H54 (cell line): ENCODE data around the gene VPS72.

Experiments
- DNase-seq: peaks from one replicate; pipeline ENCODE4 v3.0.0; 2011; ENCODE audit warnings: low spot score, mixed read lengths; ENCODE audit not compliant: insufficient read length
- FAIRE-seq: peaks from 3 replicates; lab custom pipeline; 2011; peaks lifted over from hg19 to GRCh38; lab: Jason Lieb, UNC
- POLR2A ChIP-seq: IDR thresholded peaks from 2 replicates; pipeline ENCODE4 v1.6.1; 2011; ENCODE audit warnings: low read depth, mild to moderate bottlenecking, low read length

Gene VPS72

DNA sequence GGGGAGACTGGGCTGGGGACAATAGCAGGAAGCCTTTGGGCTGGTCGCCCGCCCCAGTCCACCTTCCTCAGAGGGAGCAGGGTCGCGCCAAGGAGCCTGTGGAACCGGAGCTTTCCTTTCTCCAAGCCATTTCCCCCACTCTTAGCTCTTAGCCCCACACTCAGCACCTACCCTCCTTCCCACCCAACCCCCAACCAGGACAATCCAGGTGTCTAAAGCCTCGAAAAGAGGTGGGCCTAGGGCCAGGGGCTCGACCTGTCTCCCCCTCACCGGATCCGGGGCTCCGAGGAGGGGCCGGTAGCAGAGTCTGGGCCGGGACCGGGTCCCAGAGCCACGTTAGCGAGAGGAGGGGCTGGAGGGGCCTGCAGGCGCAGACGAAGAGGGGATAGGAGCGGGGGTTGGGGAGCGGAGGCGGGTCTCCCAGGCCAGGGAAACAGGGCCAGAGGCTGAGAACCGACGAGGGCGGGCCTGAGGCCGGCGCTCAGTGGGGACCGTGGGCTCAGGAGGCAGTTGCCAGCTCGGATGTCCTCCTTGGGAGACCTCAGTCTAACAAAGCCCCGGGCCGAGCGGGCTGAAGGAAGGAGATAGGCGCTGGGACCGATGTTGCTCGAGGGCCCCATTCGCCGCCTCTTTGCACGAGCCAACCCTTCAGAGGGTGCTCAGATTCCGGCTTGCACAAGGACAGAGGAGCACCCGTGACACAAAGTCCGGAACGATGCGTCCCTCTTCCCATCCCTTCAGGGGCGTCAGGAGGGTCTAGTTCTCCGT, 44.5 kb downstream of the VPS72 start:
- no peak for TF ChIP-seq POLR2A
- FAIRE-seq: no peak
- DNase-seq: no peak

DNA sequence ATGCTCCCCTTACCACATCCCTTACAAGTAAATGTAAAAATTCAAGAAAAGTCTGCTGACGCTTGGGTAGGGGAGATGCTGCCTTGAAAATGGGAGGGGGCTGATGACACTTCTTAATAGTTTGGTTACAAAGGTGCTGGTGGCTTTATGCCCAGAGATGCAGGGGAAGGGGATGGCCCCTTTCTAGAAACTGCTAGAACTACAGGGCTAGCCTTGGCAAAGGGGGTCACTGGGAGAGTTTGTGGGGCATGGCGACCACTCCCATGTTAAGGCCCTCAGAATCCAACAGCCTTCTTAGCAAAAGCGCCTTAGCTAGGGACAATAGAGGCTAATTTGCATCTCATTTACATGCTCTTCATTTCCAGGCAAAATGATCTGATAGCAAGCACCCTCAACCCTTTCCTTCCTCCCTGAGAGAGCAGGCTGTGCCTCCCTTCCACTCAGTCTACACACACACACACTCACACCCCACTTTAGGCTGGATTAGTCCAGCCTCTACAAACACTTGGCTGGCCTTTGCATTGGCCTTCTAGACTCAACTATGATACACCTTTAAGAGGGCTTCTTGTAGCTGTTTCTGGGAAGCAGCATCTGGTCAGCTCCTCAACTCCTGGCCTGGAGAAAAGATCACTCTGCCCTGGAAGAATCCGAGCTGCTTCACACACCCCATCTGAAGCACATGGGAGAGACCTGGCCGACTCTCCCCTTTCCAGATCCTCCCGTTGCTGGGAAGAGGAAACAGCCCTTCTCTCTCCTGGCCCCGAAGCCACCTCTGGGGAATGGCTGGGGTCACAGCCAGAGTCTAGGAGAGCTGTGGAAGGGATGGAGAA, 45.3 kb downstream of the VPS72 start:
- DNase-seq (no peak), FAIRE-seq (no peak)
- no peak for TF ChIP-seq POLR2A

DNA sequence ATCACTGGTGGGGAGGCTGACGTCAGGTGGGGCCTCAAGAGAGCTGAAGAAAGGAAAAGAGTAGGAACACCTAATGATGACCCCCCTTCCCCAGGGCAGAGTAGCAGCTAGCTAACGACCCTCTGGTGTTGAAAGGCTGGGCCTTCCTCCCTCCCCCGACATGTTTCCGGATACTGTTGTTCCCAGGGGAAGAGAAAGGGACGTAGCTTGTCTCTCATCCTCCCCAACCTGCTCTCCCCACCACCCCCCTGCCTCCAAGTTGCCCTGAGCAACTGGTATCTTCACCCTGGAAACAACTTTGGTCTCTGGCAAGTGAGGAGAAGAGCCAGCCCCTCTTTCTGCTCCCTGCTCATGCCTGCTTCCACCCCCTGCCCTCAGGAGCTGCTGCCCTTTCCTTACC, 46.0 kb downstream of the VPS72 start:
- no peak for TF ChIP-seq POLR2A
- DNase-seq: no peak
- FAIRE-seq: no peak

DNA sequence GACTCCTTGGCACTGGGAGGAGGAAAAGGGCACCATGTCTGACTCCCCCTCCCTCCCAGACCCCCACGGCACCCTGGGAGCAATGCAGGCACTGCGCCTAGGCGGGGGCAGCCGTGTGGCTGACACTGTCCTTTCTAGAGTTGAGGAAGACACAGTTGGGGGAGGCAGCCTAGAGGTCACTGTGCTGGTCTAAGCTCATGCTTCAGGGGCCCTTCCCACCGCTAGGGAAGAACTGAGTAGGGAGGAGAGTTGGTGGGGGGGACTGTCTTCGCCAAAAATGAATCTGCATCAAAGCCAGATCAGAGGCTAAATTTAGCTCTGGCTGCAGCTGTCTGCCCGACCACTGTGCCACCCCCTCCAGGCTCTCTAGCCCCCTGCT, 47.0 kb downstream of the VPS72 start:
- no peak for FAIRE-seq
- no peak for DNase-seq
- no peak for TF ChIP-seq POLR2A

DNA sequence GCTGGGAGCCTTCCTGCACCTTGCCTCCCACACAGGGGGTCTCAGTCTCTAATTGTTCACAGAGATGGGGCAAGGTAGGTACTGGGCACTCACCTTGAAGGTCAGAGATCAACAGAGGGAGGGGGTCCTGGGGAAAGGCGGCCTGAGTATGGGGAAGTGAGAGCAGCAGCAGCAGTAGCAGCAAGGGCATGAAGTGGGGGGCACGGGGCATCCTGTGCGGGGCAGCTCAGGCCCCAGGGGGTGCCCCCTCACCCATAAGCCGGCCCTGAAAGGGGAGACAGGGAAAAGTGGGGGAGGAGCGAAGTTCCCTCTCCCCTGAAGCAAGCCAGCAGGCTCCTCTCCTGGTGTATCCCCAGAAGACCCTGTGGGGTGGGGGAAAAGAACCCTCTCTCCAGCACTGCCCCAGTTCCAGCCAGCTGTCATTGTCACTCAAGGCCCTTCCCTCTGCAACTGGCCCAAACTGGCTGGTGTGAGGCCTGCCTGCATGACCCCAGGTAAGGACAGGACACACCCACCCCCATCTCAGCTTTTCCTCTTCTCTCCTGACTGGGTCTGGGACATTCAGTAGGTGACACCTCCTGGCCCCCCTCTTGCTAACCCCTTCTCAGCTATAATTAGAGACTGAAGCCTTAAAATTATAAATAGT, 47.5 kb downstream of the VPS72 start:
- FAIRE-seq (no peak), DNase-seq (no peak)
- no peak for TF ChIP-seq POLR2A

DNA sequence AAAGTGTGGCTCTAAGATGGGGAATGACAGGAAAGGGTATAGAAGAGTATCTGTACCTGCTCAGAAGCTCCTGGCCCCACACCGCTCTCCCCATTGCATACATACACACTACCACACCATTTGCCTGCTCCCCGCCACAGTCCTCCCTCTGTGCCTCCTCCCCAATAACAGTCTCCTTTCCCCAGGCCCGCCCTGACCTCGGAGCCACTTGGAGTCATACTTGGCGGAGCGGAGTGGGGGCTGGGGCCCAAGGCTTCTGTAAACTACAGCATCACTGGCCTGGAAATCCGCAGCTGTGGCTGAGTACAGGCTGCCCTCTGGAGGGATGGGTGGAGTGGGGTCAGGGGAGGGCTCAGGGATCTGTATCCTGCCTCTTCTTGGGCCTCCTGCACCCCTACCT, 52.2 kb downstream of the VPS72 start:
- FAIRE-seq (no peak), DNase-seq (no peak)
- no peak for TF ChIP-seq POLR2A

DNA sequence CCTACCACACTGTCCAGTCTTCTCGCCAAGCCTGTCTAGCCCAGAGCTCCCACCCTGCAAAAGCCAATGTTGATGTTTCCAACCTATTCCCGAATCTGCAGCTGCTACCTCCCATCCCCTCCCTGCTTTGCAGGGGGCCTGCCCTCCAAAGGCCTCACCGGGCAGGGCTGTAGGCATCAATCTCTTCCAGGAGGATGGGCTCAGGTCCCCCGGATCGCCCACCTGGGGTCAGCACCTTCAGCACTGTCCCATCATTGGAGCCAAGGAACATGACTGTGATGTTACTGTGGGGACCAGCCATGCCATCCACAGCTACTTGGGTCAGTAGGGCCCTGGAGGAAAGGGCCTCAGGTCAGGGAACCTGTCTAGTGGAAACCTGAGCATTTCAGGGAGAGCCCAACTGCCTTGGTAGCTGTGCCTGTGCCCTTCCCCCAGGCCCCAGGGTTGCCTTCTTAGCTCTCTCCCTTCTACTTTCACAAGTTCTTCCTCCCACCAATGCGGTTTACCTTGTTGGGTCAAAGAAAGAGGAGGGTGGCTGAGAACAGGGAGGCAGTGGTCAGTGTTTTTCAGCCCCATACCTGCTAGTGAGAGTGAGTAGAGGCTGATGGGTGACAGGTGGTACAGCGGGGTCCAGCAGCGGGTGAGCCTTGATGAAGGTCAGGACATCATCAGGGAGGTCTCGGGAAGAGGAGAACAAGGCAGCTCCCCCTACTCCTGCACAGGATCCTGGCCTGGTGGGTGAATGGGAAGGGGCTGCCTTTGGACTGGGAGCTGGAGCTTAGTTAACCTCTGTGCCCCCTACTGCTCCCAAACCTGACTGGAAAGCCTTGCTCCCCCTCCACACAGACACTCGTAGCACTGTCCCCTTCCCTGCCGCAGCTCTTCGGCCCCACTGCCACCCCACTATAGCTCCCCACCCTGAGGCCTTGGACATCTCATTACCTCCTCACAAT, 54.3 kb downstream of the VPS72 start:
- no peak for FAIRE-seq
- TF ChIP-seq POLR2A: no peak
- no peak for DNase-seq

DNA sequence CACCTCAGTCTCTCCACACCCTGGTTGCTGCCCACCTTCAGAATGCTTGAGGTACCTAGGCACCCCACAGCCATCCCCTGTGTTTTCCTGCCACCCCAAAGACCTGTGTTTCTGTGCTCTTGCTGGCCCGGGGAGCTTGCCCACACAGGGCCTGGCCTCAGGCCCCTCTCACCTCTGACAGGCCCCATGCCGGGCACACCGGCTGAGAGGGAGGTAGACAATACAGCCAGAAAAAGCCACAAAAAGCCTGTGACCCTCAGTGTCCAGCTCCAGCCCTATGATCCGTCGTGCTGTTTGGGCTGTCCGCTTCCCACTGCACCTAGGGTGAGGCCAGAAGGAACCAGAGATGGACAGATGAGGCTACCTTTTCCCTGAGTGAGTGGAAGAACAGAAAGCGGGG, 55.0 kb downstream of the VPS72 start:
- FAIRE-seq (no peak), DNase-seq (no peak)
- TF ChIP-seq POLR2A: no peak

DNA sequence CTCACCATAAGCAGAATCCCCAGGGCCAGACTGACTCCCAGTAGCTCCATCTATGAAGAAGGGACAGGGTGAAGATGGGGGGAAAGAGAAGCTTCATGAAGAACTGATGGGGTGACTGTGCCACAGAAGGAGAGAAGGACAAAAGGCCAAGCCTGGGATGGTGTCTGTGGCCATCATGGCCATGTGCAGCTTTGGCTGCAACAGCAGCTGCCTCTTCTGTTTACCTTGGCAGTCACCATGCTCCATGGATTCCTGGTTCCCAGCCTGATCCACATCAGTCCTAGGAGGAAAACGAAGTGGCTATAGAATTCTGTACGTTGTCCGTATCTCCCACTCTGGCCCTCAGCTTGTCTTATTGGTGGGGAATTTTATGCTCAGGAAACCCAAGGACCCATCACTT, 55.6 kb downstream of the VPS72 start:
- FAIRE-seq: no peak
- no peak for DNase-seq
- no peak for TF ChIP-seq POLR2A

DNA sequence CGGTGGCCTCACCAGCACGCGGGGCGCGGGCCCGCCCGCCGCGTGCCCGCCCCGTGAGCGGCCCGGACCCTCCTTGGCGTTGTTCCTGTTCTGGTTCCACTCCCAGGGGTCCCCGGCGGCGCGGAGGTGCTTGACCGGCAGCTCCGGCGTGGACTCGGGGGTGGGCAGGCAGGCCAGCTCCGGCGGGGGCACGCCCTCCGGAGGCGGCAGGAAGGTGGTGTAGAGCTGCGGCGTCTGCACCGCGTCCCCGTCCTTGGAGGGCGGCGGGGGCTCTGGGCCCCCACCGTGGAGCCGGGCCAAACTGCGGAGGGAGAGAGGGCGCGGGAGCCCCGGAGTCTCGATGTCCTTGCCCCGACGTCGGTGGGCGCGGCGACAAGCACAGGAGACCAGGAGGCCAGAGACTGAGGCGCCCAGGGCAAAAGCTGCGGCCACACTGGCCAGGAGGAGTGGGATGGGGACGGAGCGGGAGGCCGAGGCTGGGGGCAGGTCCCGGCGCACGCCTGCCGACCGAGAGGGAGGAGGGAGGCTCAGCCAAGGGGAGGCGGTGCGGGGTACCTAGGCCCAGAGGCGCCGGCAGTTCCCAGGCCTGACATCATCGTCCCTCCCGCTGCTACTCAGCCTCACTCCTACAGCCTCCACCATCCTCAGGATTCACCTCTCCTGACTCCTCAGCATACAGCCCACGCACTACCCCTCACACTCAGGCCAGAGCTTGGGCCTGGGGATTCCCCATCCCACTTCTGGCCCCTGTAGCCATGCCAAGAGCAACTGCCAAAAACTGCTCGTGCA, 56.8 kb downstream of the VPS72 start:
- FAIRE-seq: no peak
- TF ChIP-seq POLR2A: no peak
- DNase-seq: no peak

DNA sequence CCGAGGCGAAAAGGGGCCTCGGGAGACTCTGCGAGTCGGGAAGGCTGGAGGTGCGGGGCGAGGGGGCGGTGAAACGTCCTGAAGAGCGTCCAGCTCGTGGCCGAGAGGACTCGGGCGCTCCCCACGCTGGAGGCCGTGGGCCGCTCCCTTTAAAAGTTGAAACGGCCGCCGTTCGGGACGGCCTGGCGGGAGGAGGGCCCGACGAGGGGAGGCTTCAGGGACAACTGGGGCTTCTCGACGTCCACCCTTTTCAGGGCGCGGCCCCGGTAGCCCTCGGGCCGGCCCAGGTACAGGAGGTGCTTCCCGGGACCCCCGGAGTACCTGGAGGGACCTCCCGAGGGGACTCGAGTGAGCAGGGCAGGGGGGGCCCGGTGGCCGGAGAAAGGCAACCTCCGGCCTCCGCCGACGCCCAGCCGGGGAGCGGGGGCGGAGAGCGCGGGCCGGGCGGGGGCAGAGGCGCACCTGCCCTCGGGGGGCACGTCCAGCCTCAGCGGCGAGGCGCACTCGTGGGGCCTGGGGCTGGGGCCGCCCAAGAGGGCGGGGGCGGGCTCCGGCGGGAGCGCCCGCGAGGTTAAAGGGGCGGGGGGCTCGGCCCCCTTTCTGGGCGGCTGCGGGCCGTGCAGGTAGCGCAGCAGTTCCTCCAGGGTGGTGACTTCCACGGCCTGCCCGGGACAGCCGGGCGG, 57.5 kb downstream of the VPS72 start:
- no peak for TF ChIP-seq POLR2A
- DNase-seq (no peak), FAIRE-seq (no peak)
